SK-N-SH treated with all-trans-retinoic acid at 6 μM for 48 hours (cell line): Measurements from ENCODE around the gene ASNSD1.
"Not testable (repeated sequence)": the region's sequence is repeated elsewhere in the genome, so short reads cannot be mapped to it uniquely, and the experiment has no call there.

Experiments
- ATAC-seq: fragments of 200-7000 bp; cut with Tn5 transposase; 3 replicates; pipeline ENCODE4 v1.9.1; 2020; ENCODE audit warnings: mild to moderate bottlenecking, moderate library complexity
- BACH2 ChIP-seq: fragments of 250-450 bp; sonication (Bioruptor Pico); IDR thresholded peaks from 2 replicates; pipeline ENCODE4 v1.9.0; 2021; ENCODE audit warnings: mild to moderate bottlenecking, borderline replicate concordance
- CSDC2 ChIP-seq: fragments of 250-450 bp; sonication (Bioruptor Pico); IDR thresholded peaks from 2 replicates; pipeline ENCODE4 v1.5.0; 2020; ENCODE audit warnings: mild to moderate bottlenecking, moderate library complexity
- ESRRG ChIP-seq: fragments of 250-450 bp; sonication (Bioruptor Pico); IDR thresholded peaks from 2 replicates; pipeline ENCODE4 v1.6.1; 2021; ENCODE audit warnings: mild to moderate bottlenecking
- GLIS3 ChIP-seq: fragments of 250-450 bp; sonication (Bioruptor Pico); IDR thresholded peaks from 2 replicates; pipeline ENCODE4 v1.5.0; 2020; ENCODE audit warnings: mild to moderate bottlenecking, moderate library complexity
- ISL1 ChIP-seq: fragments of 250-450 bp; sonication (Bioruptor Pico); IDR thresholded peaks from 2 replicates; pipeline ENCODE4 v2.1.2; 2022; ENCODE audit warnings: mild to moderate bottlenecking, moderate library complexity
- OSR1 ChIP-seq: fragments of 250-450 bp; sonication (Bioruptor Pico); IDR thresholded peaks from 2 replicates; pipeline ENCODE4 v1.8.0; 2022; ENCODE audit warnings: moderate library complexity, mild to moderate bottlenecking, inconsistent platforms
- PATZ1 ChIP-seq: fragments of 250-450 bp; sonication (Bioruptor Pico); IDR thresholded peaks from 2 replicates; pipeline ENCODE4 v1.8.0; 2020; ENCODE audit warnings: mild to moderate bottlenecking, moderate library complexity, borderline replicate concordance
- PPARA ChIP-seq: fragments of 250-450 bp; sonication (Bioruptor Pico); IDR thresholded peaks from 2 replicates; pipeline ENCODE4 v1.5.0; 2020; ENCODE audit warnings: mild to moderate bottlenecking, borderline replicate concordance
- RARB ChIP-seq: fragments of 250-450 bp; sonication (Bioruptor Pico); IDR thresholded peaks from 2 replicates; pipeline ENCODE4 v1.8.0; 2021; ENCODE audit warnings: mild to moderate bottlenecking, moderate library complexity
- SNAI2 ChIP-seq: fragments of 250-450 bp; sonication (Bioruptor Pico); IDR thresholded peaks from 2 replicates; pipeline ENCODE4 v1.5.0; 2020; ENCODE audit warnings: mild to moderate bottlenecking, moderate library complexity
- TCF4 ChIP-seq: fragments of 250-450 bp; sonication (Bioruptor Pico); IDR thresholded peaks from 2 replicates; pipeline ENCODE4 v1.8.0; 2021; ENCODE audit warnings: mild to moderate bottlenecking, moderate library complexity, borderline replicate concordance
- TOX ChIP-seq: fragments of 250-450 bp; sonication (Bioruptor Pico); IDR thresholded peaks from 2 replicates; pipeline ENCODE4 v1.8.0; 2021; ENCODE audit warnings: mild to moderate bottlenecking, moderate library complexity, borderline replicate concordance
- TSHZ2 ChIP-seq: fragments of 250-450 bp; sonication (Bioruptor Pico); IDR thresholded peaks from 2 replicates; pipeline ENCODE4 v1.5.0; 2020; ENCODE audit warnings: mild to moderate bottlenecking, moderate library complexity
- ZFP3 ChIP-seq: fragments of 250-450 bp; sonication (Bioruptor Pico); IDR thresholded peaks from 2 replicates; pipeline ENCODE4 v1.5.0; 2020; ENCODE audit warnings: mild to moderate bottlenecking, moderate library complexity
- ZFP30 ChIP-seq: fragments of 450-650 bp; formaldehyde crosslinking; IDR thresholded peaks from 2 replicates; pipeline ENCODE4 v1.5.0; 2022; ENCODE audit warnings: mild to moderate bottlenecking, moderate library complexity
- ZNF565 ChIP-seq: fragments of 450-650 bp; formaldehyde crosslinking; conservative IDR thresholded peaks from 2 replicates; pipeline ENCODE4 v1.5.0; 2020; ENCODE audit warnings: low read depth, mild to moderate bottlenecking, moderate library complexity
- ZNF70 ChIP-seq: fragments of 450-650 bp; formaldehyde crosslinking; IDR thresholded peaks from 2 replicates; pipeline ENCODE4 v1.5.0; 2020; ENCODE audit warnings: mild to moderate bottlenecking, moderate library complexity
- ZNF8 ChIP-seq: fragments of 450-650 bp; formaldehyde crosslinking; IDR thresholded peaks from 2 replicates; pipeline ENCODE4 v1.5.0; 2020; ENCODE audit warnings: mild to moderate bottlenecking, moderate library complexity
- TF ChIP-seq, protein P1 (sequence below): fragments of 250-450 bp; sonication (Bioruptor Pico); IDR thresholded peaks from 2 replicates; pipeline ENCODE4 v1.5.1; 2021; ENCODE audit warnings: mild to moderate bottlenecking, moderate library complexity
- TF ChIP-seq, protein P2 (sequence below): fragments of 250-450 bp; sonication (Bioruptor Pico); IDR thresholded peaks from 2 replicates; pipeline ENCODE4 v1.5.1; 2020; ENCODE audit warnings: low read depth, mild to moderate bottlenecking, moderate library complexity

Gene ASNSD1

GRCh38 chr2:189685540-189686229 is 24.4 kb downstream of the ASNSD1 start:
- peak; percentile 77 for ATAC-seq

GRCh38 chr2:189687796-189688195 is 26.5 kb downstream of the ASNSD1 start:
- not testable (repeated sequence) for ATAC-seq

More at GRCh38 chr2:189685540-189686229, 24.4 kb downstream of the ASNSD1 start:
- TF ChIP-seq, protein P1, sequence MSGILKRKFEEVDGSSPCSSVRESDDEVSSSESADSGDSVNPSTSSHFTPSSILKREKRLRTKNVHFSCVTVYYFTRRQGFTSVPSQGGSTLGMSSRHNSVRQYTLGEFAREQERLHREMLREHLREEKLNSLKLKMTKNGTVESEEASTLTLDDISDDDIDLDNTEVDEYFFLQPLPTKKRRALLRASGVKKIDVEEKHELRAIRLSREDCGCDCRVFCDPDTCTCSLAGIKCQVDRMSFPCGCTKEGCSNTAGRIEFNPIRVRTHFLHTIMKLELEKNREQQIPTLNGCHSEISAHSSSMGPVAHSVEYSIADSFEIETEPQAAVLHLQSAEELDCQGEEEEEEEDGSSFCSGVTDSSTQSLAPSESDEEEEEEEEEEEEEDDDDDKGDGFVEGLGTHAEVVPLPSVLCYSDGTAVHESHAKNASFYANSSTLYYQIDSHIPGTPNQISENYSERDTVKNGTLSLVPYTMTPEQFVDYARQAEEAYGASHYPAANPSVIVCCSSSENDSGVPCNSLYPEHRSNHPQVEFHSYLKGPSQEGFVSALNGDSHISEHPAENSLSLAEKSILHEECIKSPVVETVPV (CRISPR knock-in tag): no peak
- TF ChIP-seq, protein P2, sequence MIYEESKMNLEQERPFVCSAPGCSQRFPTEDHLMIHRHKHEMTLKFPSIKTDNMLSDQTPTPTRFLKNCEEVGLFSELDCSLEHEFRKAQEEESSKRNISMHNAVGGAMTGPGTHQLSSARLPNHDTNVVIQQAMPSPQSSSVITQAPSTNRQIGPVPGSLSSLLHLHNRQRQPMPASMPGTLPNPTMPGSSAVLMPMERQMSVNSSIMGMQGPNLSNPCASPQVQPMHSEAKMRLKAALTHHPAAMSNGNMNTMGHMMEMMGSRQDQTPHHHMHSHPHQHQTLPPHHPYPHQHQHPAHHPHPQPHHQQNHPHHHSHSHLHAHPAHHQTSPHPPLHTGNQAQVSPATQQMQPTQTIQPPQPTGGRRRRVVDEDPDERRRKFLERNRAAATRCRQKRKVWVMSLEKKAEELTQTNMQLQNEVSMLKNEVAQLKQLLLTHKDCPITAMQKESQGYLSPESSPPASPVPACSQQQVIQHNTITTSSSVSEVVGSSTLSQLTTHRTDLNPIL (CRISPR knock-in tag): no peak
- TF ChIP-seq RARB (CRISPR knock-in tag): no peak
- TF ChIP-seq, all 23 proteins: peak for 0

GRCh38 chr2:189696223-189696622 is 35.0 kb downstream of the ASNSD1 start:
- no peak for ATAC-seq
- TF ChIP-seq ISL1: no peak
- TF ChIP-seq GLIS3 (CRISPR knock-in tag): no peak
- TF ChIP-seq TSHZ2 (CRISPR knock-in tag): no peak
- no peak for TF ChIP-seq TOX (CRISPR knock-in tag)
- no peak for TF ChIP-seq ZFP30 (CRISPR knock-in tag)
- no peak for TF ChIP-seq OSR1 (CRISPR knock-in tag)
- TF ChIP-seq, protein P1 (CRISPR knock-in tag): no peak
- no peak for TF ChIP-seq ESRRG (CRISPR knock-in tag)
- TF ChIP-seq ZNF565 (CRISPR knock-in tag): no peak

- TF ChIP-seq PPARA (CRISPR knock-in tag) (no peak), ISL1 (no peak), ZFP30 (CRISPR knock-in tag) (no peak), TCF4 (CRISPR knock-in tag) (no peak), ZNF8 (CRISPR knock-in tag) (no peak), PATZ1 (CRISPR knock-in tag) (no peak), ZNF565 (CRISPR knock-in tag) (no peak), SNAI2 (CRISPR knock-in tag) (no peak), RARB (CRISPR knock-in tag) (no peak), ESRRG (CRISPR knock-in tag) (no peak), ZNF70 (CRISPR knock-in tag) (no peak), ZFP3 (CRISPR knock-in tag) (no peak), TOX (CRISPR knock-in tag) (no peak), OSR1 (CRISPR knock-in tag) (no peak), CSDC2 (CRISPR knock-in tag) (no peak), BACH2 (no peak), GLIS3 (CRISPR knock-in tag) (no peak)
- TF ChIP-seq, protein P2 (CRISPR knock-in tag): no peak
- peak; percentile 70; the same call in 2 of the 3 replicates for ATAC-seq
These were observed 37.0 kb downstream of the ASNSD1 start for GRCh38 chr2:189698020-189698887.
